Activated T-cell treated with anti-CD3 and anti-CD28 coated beads, Interleukin-2, amount 50 U/mL, for 4 hours (primary cell): Measurements from ENCODE around the gene TGIF2. TPM values are rescaled to one million over a fixed set of nuclear protein-coding genes. Genes with fewer than 3 reads are reported as not detected.

Experiments used
- ATAC-seq, 2 donors: fragments of 200-7000 bp; cut with Tn5 transposase; one replicate each; pipeline ENCODE4 v1.10.0; 2021
- DNase-seq: peaks from one replicate; pipeline ENCODE4 v3.0.0-alpha.2; 2020
- H3K27me3 Mint-ChIP-seq: one replicate; pipeline ENCODE4 v1.8.0; 2021; ENCODE audit warnings: low read depth, mixed read lengths
- H3K36me3 Mint-ChIP-seq: one replicate; pipeline ENCODE4 v1.8.0; 2022; ENCODE audit warnings: mixed read lengths; ENCODE audit not compliant: insufficient read depth
- H3K4me1 Mint-ChIP-seq: one replicate; pipeline ENCODE4 v1.8.0; 2021; ENCODE audit warnings: low read depth, mixed read lengths
- H3K4me3 Mint-ChIP-seq: one replicate; pipeline ENCODE4 v1.8.0; 2021; ENCODE audit warnings: mild to moderate bottlenecking, moderate library complexity, mixed read lengths
- H3K9me3 Mint-ChIP-seq: one replicate; pipeline ENCODE4 v1.8.0; 2021; ENCODE audit warnings: mixed read lengths
- total RNA-seq, 3 donors: library from RNA; stranded (reverse); gene quantifications; one replicate each; pipeline ENCODE4 v1.2.1, GENCODE V29; 2021

Gene TGIF2
- total RNA-seq, 3 donors from 2014 or later, result 62.2 to 63.9 (median 62.5) TPM

- Mint-ChIP-seq H3K36me3 (peaks cover 33% of the 10 kb centered on the region), H3K27me3 (no peaks in the 10 kb centered on the region), H3K9me3 (no peaks in the 10 kb centered on the region), H3K4me1 (peaks cover 22% of the 10 kb centered on the region), H3K4me3 (no peak overlapping the region)
- DNase-seq (no peak), ATAC-seq (no peak)
These were observed 9.4 kb downstream of the TGIF2 start for GRCh38 chr20:36582821-36583220.

GRCh38 chr20:36584018-36584481 lies 10.7 kb downstream of the TGIF2 start:
- ATAC-seq, result no peak
- DNase-seq, result no peak
- Mint-ChIP-seq H3K9me3 (no peaks in the 10 kb centered on the region), H3K4me3 (no peak overlapping the region), H3K4me1 (peaks cover 20% of the 10 kb centered on the region), H3K27me3 (no peaks in the 10 kb centered on the region), H3K36me3 (peaks cover 35% of the 10 kb centered on the region)

DNA sequence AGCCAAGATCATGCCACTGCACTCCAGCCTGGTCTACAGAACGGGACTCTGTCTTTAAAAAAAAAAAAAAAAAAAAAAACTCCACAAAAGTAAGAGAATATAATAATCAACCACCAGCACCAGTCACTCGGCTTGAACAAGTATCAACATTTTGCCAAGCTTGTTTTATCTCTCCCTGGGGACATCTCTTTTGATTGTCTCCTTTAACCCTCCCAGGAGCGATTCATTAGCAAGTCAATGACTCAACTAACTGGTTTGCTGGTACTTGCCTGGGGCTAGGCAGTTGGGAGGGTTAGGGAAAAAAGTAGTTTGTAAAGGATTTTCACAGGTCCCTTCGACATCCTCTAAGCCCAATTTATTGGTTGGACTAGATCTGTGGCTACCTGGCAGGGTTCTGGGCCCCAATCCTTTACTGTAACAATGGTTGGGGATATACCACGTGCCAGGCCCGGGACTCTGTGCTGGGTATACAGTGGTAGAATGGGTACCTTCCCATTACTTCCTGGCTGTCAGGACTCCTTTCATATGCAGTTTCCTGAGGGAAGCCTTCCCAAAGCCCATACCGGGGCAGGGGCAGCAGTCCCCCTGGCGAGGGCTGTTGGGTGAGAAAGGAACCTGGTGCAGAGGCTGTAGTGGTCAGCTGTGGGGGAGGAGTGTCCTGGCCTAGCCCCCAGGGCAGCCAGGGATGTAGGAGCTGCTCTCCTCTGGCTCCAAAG lies 12.2 kb downstream of the TGIF2 start:
- ATAC-seq, result no peak
- H3K36me3 Mint-ChIP-seq, result peaks cover 23% of the 10 kb centered on the region
- no peak overlapping the region for H3K4me3 Mint-ChIP-seq
- no peaks in the 10 kb centered on the region for H3K27me3 Mint-ChIP-seq
- no peak for DNase-seq
- H3K9me3 Mint-ChIP-seq, result no peaks in the 10 kb centered on the region
- H3K4me1 Mint-ChIP-seq, result peaks cover 20% of the 10 kb centered on the region

DNA sequence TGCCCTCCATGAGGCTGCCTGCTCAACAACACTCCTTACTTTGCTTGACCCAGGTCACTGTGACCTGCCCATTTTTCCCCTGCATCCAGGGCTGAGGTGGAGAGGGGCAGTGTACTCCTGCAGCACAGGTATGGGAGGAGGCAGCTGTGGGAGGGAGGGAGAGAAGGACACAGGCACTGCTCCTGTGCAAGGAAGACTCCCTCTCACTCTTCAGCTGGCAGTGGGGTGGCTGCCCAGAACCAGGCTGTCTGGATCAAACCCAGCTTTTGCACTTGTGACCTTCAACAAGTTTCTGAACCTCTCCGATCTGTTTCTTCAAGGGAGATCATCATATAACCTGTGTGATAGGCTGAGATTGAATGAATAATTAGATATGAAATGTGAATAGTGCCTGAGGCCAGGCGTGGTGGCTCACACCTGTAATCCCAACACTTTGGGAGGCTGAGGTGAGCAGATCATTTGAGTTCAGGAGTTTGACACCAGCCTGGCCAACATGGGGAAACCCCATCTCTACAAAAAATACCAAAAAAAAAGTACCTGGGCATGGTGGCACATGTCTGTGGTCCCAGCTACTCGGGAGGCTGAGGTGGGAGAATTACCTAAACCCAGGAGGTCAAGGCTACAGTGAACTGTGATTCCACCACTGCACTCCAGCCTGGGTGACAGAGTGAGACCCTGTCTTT lies 14.1 kb downstream of the TGIF2 start:
- H3K4me1 Mint-ChIP-seq, result peaks cover 28% of the 10 kb centered on the region
- no peak overlapping the region for H3K4me3 Mint-ChIP-seq
- ATAC-seq, result no peak
- DNase-seq, result no peak
- no peaks in the 10 kb centered on the region for H3K9me3 Mint-ChIP-seq
- peaks cover 24% of the 10 kb centered on the region for H3K36me3 Mint-ChIP-seq
- H3K27me3 Mint-ChIP-seq, result no peaks in the 10 kb centered on the region

DNA sequence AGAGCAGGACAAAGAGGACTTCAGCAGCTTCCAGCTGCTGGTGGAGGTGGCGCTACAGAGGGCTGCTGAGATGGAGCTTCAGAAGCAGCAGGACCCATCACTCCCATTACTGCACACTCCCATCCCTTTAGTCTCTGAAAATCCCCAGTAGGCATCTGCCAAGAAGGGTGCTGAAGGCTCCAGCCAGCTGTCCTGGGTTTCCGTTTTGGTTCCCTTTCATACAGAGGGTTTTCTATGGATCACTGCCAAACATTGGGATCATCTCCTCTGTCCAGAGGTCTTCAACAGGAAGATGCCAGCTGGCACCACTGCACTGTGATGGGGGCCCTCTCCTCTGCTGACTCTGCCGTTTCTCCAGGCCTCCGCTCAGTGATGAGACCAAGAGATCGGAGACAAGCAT lies 17.9 kb downstream of the TGIF2 start:
- Mint-ChIP-seq H3K27me3 (no peaks in the 10 kb centered on the region), H3K4me1 (peaks cover 58% of the 10 kb centered on the region), H3K9me3 (no peaks in the 10 kb centered on the region), H3K36me3 (peaks cover 19% of the 10 kb centered on the region), H3K4me3 (no peak overlapping the region)
- no peak for DNase-seq
- no peak for ATAC-seq

- ATAC-seq, result peak; percentile 44 to 56
- Mint-ChIP-seq H3K4me3 (peak overlapping the region; percentile 11), H3K4me1 (peaks cover 57% of the 10 kb centered on the region)
These were observed 18.7 kb downstream of the TGIF2 start for GRCh38 chr20:36591854-36592641.

GRCh38 chr20:36593347-36593929 lies 20.0 kb downstream of the TGIF2 start:
- Mint-ChIP-seq H3K4me1 (peaks cover 51% of the 10 kb centered on the region), H3K4me3 (no peak overlapping the region), H3K9me3 (no peaks in the 10 kb centered on the region), H3K36me3 (peaks cover 16% of the 10 kb centered on the region), H3K27me3 (no peaks in the 10 kb centered on the region)
- no peak for DNase-seq
- no peak for ATAC-seq

More at GRCh38 chr20:36591854-36592641, 18.7 kb downstream of the TGIF2 start:
- peak; percentile 56 for DNase-seq
- Mint-ChIP-seq H3K36me3 (peaks cover 19% of the 10 kb centered on the region), H3K9me3 (no peaks in the 10 kb centered on the region), H3K27me3 (no peaks in the 10 kb centered on the region)

- Mint-ChIP-seq H3K27me3 (no peaks in the 10 kb centered on the region), H3K4me3 (no peak overlapping the region), H3K4me1 (peaks cover 26% of the 10 kb centered on the region), H3K9me3 (no peaks in the 10 kb centered on the region), H3K36me3 (peaks cover 2% of the 10 kb centered on the region)
- DNase-seq (no peak), ATAC-seq (no peak)
These were observed 26.5 kb downstream of the TGIF2 start for GRCh38 chr20:36599912-36600345.

- H3K4me1 Mint-ChIP-seq, result peaks cover 15% of the 10 kb centered on the region
- no peaks in the 10 kb centered on the region for H3K9me3 Mint-ChIP-seq
- DNase-seq (no peak), ATAC-seq (no peak)
- no peak overlapping the region for H3K4me3 Mint-ChIP-seq
- H3K27me3 Mint-ChIP-seq, result no peaks in the 10 kb centered on the region
- peaks cover 2% of the 10 kb centered on the region for H3K36me3 Mint-ChIP-seq
These were observed 28.1 kb downstream of the TGIF2 start for GRCh38 chr20:36601540-36601939.

DNA sequence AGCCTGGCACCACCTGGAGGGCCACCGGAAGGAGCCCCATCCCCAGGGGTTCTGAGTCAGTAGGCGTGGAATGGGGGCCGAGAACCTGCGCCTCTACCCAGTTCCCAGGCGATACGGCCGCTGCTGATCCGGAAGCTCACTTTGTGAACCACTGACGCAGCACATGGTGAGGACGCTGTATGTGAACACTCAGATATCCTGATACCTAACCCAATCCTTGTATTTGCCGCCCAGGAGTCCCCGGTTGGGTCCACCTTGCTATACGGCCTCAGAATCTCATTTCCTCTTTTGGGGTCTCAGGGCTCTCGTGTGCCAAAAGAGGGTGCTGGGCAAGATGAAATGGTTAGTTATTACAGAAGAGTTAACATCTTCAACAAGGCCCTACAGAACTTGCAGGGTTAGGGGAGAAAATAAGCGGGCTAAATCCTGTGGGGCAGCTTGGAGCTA lies 31.6 kb downstream of the TGIF2 start:
- H3K4me3 Mint-ChIP-seq, result peak overlapping the region; percentile 99
- ATAC-seq, result peak; percentile 11 to 13
- H3K4me1 Mint-ChIP-seq, result peaks cover 25% of the 10 kb centered on the region
- peaks cover 8% of the 10 kb centered on the region for H3K36me3 Mint-ChIP-seq
- H3K27me3 Mint-ChIP-seq, result no peaks in the 10 kb centered on the region
- DNase-seq, result peak; percentile 27
- no peaks in the 10 kb centered on the region for H3K9me3 Mint-ChIP-seq

GRCh38 chr20:36605399-36606157 lies 32.2 kb downstream of the TGIF2 start, which contains the start of gene RAB5IF:
Gene RAB5IF (plus strand): TSS chr20:36605779. CDS start chr20:36605952, 173 bp downstream.
- Mint-ChIP-seq H3K27me3 (no peaks in the 10 kb centered on the region), H3K9me3 (no peaks in the 10 kb centered on the region), H3K36me3 (peaks cover 8% of the 10 kb centered on the region), H3K4me1 (peaks cover 22% of the 10 kb centered on the region), H3K4me3 (peak within 1 kb of the TSS; percentile 99)
- DNase-seq (peak; percentile 99), ATAC-seq (peak; percentile 94 to 95)

DNA sequence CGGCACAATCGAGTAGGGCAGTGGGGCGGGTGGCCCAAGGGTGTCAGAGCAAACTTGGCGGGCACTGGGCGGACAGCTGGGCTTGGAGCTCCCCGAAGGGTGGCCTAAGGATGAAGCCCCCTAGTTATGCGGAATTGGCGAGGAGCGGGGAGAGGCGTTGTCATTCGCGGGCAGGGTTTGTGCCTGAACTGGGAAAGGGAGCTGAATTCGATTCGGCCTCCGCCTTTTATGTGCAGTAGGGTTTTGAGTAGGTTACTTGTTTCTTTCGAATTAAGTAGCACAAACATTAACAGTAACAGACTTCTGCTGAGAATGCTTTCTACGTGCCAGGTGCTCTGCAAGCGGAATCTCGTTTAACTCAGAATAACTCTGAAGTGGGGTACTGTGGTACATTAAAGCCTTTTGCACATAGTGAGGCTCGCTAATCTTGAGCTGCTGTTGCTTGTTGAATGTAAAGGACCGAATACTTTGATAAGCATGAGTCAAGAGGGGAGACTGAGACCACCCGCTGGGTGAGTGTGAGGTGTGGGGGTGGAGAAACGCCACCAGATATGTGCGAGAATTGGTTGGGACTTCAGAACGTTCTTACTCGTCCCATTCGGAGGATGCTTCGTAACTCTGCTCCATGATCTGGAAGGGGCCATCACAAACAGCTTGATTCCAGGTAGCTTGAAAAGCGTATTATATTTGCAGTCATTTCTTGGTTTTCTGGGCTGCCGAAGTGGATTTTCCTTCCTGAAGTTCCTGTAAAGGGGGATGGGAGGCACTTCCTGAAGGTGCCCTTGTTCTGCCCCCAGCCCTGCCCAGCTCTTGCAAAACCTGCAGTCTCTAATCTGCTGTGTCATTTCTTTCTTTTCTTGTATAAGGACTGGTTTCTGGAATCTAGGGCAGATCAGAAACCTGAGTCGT lies 33.0 kb downstream of the TGIF2 start:
- Mint-ChIP-seq H3K36me3 (peaks cover 8% of the 10 kb centered on the region), H3K27me3 (no peaks in the 10 kb centered on the region), H3K4me3 (peak overlapping the region; percentile 99), H3K9me3 (no peaks in the 10 kb centered on the region), H3K4me1 (peaks cover 22% of the 10 kb centered on the region)
- DNase-seq (no peak), ATAC-seq (peak in 1 of 2 donors; percentile 2)
